Smooth muscle cell (in vitro differentiated cells): ENCODE results near the gene RNF135. TPM values are rescaled to one million over a fixed set of nuclear protein-coding genes. Genes with fewer than 3 reads are reported as not detected.
"Not testable (repeated sequence)": the region's sequence is repeated elsewhere in the genome, so short reads cannot be mapped to it uniquely, and the experiment has no call there.

Source experiments
- DNase-seq: peaks from one replicate; lab custom pipeline; 2025; ENCODE audit not compliant: unreplicated experiment; lab: John Stamatoyannopoulos, UW
- H2AFZ ChIP-seq: fragments of 200-600 bp; sonication (generic); 2 replicates; pipeline ENCODE4 v1.6.0; 2016; ENCODE audit warnings: antibody characterized with exemption, low read depth, mild to moderate bottlenecking
- H3F3A ChIP-seq: fragments of 200-600 bp; sonication (generic); 2 replicates; pipeline ENCODE4 v1.6.0; 2017; ENCODE audit warnings: antibody characterized with exemption, low read depth
- H3K27ac ChIP-seq: fragments of 200-600 bp; sonication (generic); 2 replicates; pipeline ENCODE4 v1.5.1; 2016; ENCODE audit warnings: low read depth, mild to moderate bottlenecking
- H3K27me3 ChIP-seq: fragments of 200-600 bp; sonication (generic); 2 replicates; pipeline ENCODE4 v1.6.1; 2016; ENCODE audit warnings: low read depth, mild to moderate bottlenecking
- H3K36me3 ChIP-seq: fragments of 200-600 bp; sonication (generic); 2 replicates; pipeline ENCODE4 v1.5.1; 2016; ENCODE audit warnings: low read depth
- H3K4me1 ChIP-seq: fragments of 200-600 bp; sonication (generic); 2 replicates; pipeline ENCODE4 v1.5.1; 2016; ENCODE audit warnings: low read depth
- H3K4me2 ChIP-seq: fragments of 200-600 bp; sonication (generic); 2 replicates; pipeline ENCODE4 v1.6.0; 2016; ENCODE audit warnings: mild to moderate bottlenecking
- H3K4me3 ChIP-seq: fragments of 200-600 bp; sonication (generic); 2 replicates; pipeline ENCODE4 v1.5.1; 2016; ENCODE audit warnings: mild to moderate bottlenecking
- H3K79me2 ChIP-seq: fragments of 200-600 bp; sonication (generic); 2 replicates; pipeline ENCODE4 v1.6.0; 2016; ENCODE audit warnings: low read depth, mild to moderate bottlenecking
- H3K9ac ChIP-seq: fragments of 200-600 bp; sonication (generic); 2 replicates; pipeline ENCODE4 v1.6.0; 2016; ENCODE audit warnings: low read depth
- H3K9me3 ChIP-seq: fragments of 200-600 bp; sonication (generic); replicated peaks from 2 replicates; pipeline ENCODE4 v1.5.1; 2016; ENCODE audit warnings: low read depth
- H4K20me1 ChIP-seq: fragments of 200-600 bp; sonication (generic); 2 replicates; pipeline ENCODE4 v1.6.0; 2016; ENCODE audit warnings: low read depth
- WGBS: methylation state at CpG from one replicate; pipeline ENCODE4 v1.1.7; 2016; ENCODE audit warnings: low lambda C conversion rate; 5-methylcytosine and 5-hydroxymethylcytosine counted together
- polyA plus RNA-seq: library from polyadenylated mRNA; unstranded; fragments of >200 nt; fragmentation: Nextera tagmentation; extraction: Ambion mirVana; gene quantifications from 2 replicates; pipeline ENCODE4 v1.2.1, GENCODE V29; 2016
- total RNA-seq: library from RNA; depleted of rRNA; stranded (reverse); fragments of >200 nt; gene quantifications from 2 replicates; pipeline ENCODE4 v1.2.3, GENCODE V29; 2014
- TF ChIP-seq, protein P1 (sequence below): fragments of 200-600 bp; sonication (generic); IDR thresholded peaks from 2 replicates; pipeline ENCODE4 v1.5.1; 2017; ENCODE audit warnings: borderline replicate concordance, mild to moderate bottlenecking, antibody characterized with exemption; ENCODE audit not compliant: insufficient read depth, poor library complexity, severe bottlenecking

Gene RNF135
- total and polyA plus RNA-seq, 2 experiments from 2014 or later = 9.7 to 17.9 TPM

GRCh38 chr17:30929081-30929633 lies 41.7 kb upstream of the RNF135 start:
- Histone ChIP-seq H2AFZ (no peak overlapping the region), H3K36me3 (no peaks in the 10 kb centered on the region)
- WGBS = 77% methylated on average over 8 of the region's 8 CpGs

GRCh38 chr17:30929861-30930260 lies 41.0 kb upstream of the RNF135 start:
- not testable (repeated sequence) for H2AFZ ChIP-seq, H3K9ac ChIP-seq
- WGBS = 98% methylated on average over 3 of the region's 3 CpGs

More at GRCh38 chr17:30929081-30929633, 41.7 kb upstream of the RNF135 start:
- no peaks in the 10 kb centered on the region for H3K4me1 ChIP-seq
- peaks cover 7% of the 10 kb centered on the region for H3K27me3 ChIP-seq
- TF ChIP-seq, protein P1, sequence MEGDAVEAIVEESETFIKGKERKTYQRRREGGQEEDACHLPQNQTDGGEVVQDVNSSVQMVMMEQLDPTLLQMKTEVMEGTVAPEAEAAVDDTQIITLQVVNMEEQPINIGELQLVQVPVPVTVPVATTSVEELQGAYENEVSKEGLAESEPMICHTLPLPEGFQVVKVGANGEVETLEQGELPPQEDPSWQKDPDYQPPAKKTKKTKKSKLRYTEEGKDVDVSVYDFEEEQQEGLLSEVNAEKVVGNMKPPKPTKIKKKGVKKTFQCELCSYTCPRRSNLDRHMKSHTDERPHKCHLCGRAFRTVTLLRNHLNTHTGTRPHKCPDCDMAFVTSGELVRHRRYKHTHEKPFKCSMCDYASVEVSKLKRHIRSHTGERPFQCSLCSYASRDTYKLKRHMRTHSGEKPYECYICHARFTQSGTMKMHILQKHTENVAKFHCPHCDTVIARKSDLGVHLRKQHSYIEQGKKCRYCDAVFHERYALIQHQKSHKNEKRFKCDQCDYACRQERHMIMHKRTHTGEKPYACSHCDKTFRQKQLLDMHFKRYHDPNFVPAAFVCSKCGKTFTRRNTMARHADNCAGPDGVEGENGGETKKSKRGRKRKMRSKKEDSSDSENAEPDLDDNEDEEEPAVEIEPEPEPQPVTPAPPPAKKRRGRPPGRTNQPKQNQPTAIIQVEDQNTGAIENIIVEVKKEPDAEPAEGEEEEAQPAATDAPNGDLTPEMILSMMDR = no peak
- H3K4me3 ChIP-seq = no peak overlapping the region
- DNase-seq = no peak
- H4K20me1 ChIP-seq = no peaks in the 10 kb centered on the region
- H3F3A ChIP-seq = no peaks in the 10 kb centered on the region
- H3K9ac ChIP-seq = no peak overlapping the region
- H3K79me2 ChIP-seq = no peaks in the 10 kb centered on the region
- H3K27ac ChIP-seq = no peak overlapping the region
- no peaks in the 10 kb centered on the region for H3K9me3 ChIP-seq
- no peak overlapping the region for H3K4me2 ChIP-seq

GRCh38 chr17:30930495-30930894 lies 40.3 kb upstream of the RNF135 start:
- Histone ChIP-seq H3K27me3 (no peaks in the 10 kb centered on the region), H3K9ac (no peak overlapping the region), H3F3A (no peaks in the 10 kb centered on the region), H4K20me1 (no peaks in the 10 kb centered on the region), H2AFZ (no peak overlapping the region), H3K9me3 (no peaks in the 10 kb centered on the region), H3K4me2 (no peak overlapping the region), H3K79me2 (no peaks in the 10 kb centered on the region), H3K4me1 (no peaks in the 10 kb centered on the region), H3K36me3 (no peaks in the 10 kb centered on the region), H3K27ac (no peak overlapping the region), H3K4me3 (no peak overlapping the region)
- no peak for DNase-seq
- WGBS = 92% methylated on average over 3 of the region's 3 CpGs
- TF ChIP-seq, protein P1 = no peak

More at GRCh38 chr17:30929861-30930260, 41.0 kb upstream of the RNF135 start:
- not testable (repeated sequence) for H3K4me2 ChIP-seq, H3K79me2 ChIP-seq, H3K36me3 ChIP-seq, DNase-seq, H3K4me3 ChIP-seq, H4K20me1 ChIP-seq, H3F3A ChIP-seq, H3K9me3 ChIP-seq, H3K27ac ChIP-seq, H3K27me3 ChIP-seq, H3K4me1 ChIP-seq

DNA sequence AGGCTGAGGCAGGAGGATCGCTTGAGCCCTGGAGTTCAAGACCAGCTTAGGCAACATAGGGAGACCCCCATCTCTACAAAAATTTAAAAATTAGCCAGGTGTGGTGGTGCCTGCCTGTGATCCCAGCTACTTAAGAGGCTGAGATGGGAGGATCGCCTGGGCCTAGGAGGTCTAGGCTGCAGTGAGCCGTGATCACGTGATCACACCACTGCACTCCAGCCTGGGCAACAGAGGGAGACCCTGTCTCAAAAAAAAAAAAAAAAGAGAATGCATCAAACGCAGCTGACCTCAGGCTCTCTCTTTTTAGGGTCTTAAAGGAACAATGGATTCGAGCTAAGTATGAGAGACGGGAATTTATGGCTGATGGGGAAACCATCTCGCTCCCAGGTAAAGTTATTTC lies 39.3 kb upstream of the RNF135 start:
- not testable (repeated sequence) for H3K36me3 ChIP-seq, H3K9ac ChIP-seq, H3F3A ChIP-seq, H3K9me3 ChIP-seq, H3K4me1 ChIP-seq, DNase-seq, H3K4me3 ChIP-seq, H4K20me1 ChIP-seq, H3K27ac ChIP-seq, H3K79me2 ChIP-seq, H3K27me3 ChIP-seq, H3K4me2 ChIP-seq, H2AFZ ChIP-seq
- WGBS = 90% methylated on average over 8 of the region's 8 CpGs

GRCh38 chr17:30933966-30934365 lies 36.9 kb upstream of the RNF135 start:
- Histone ChIP-seq H3K9ac (no peak overlapping the region), H2AFZ (no peak overlapping the region), H3K27ac (no peak overlapping the region), H3K27me3 (no peaks in the 10 kb centered on the region), H4K20me1 (no peaks in the 10 kb centered on the region), H3K36me3 (no peaks in the 10 kb centered on the region), H3K79me2 (no peaks in the 10 kb centered on the region), H3K4me1 (no peaks in the 10 kb centered on the region), H3K9me3 (no peaks in the 10 kb centered on the region), H3K4me3 (no peak overlapping the region), H3F3A (no peaks in the 10 kb centered on the region), H3K4me2 (no peak overlapping the region)
- no peak for DNase-seq
- 87% methylated on average over 5 of the region's 5 CpGs for WGBS
- TF ChIP-seq, protein P1 = no peak
